Measurements from ENCODE around the gene PHLDA1. TPM values are rescaled to one million over a fixed set of nuclear protein-coding genes. Genes with fewer than 3 reads are reported as not detected.
A peak's percentile ranks its signal among the peaks of the same experiment; 100 is the strongest.

Gene PHLDA1
- total and polyA plus RNA-seq, 2 experiments from 2014 or later = 11.7 to 21.6 TPM

DNA sequence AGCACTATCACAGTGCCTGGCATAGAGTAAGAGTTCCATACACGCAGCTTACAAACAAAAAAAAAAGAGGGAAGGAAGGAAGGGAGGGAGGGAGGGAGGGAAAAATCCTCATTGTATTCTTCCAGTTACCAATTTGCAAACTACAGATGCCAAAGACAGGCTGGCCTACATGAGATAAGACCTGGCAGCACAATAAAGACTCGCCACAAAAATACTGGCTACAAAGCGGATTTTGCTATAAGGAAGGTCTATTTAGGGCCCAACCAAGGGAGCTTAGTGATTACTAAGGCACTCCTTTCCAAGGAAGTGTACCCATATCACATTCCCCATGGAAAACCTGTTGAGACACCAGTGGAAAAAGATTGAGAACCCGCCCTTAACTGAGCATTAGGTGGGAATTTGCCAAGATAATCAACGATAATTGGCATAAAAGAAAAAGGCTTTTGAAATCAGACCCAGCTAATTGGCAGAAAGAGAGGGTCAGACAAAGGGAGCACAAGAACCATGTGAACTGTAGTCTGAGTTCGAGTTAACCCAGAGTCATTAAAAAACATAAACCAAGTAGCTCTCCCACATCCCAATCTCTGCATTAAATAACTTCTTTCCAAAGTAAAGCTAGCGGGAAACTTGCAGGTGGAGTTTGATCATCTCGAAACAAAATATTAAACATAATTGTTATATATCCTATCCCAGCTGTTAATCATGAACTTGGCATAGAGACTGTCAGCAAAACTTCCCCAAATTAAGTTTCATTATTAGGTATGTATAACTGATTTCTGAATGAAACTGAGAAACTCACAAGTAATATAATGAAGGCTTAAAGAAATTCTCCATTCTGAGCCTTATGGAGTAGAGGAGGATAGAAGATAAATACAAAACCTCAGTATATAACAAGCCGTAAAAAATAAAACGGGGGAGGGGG, 50.1 kb downstream of the PHLDA1 start:
- DNase-seq (ENCODE audit: low spot score) = no peak
- no peak for ATAC-seq
- Histone ChIP-seq H3K9me2 (ENCODE audit: insufficient read depth) (no peaks in the 10 kb centered on the region), H3K4me2 (no peak overlapping the region), H4K20me1 (replicated peaks; ENCODE audit: insufficient read depth) (no peaks in the 10 kb centered on the region), H3K27ac (ENCODE audit: low read depth) (no peak overlapping the region), H3K4me3 (no peak overlapping the region), H3K36me3 (ENCODE audit: insufficient read depth) (no peaks in the 10 kb centered on the region), H3F3A (replicated peaks; ENCODE audit: low read depth) (no peaks in the 10 kb centered on the region), H3K27me3 (ENCODE audit: insufficient read depth) (no peaks in the 10 kb centered on the region), H3K4me1 (ENCODE audit: insufficient read depth) (peaks cover 24% of the 10 kb centered on the region; the same call in 1 of the 2 replicates), H2AFZ (no peak overlapping the region; the same call in 1 of the 2 replicates), H3K79me2 (replicated peaks; ENCODE audit: insufficient read depth) (no peaks in the 10 kb centered on the region)
- peaks cover 5% of the 10 kb centered on the region for H3K27me3 Mint-ChIP-seq (ENCODE audit: insufficient read depth, low read depth, poor library complexity)
- no peaks in the 10 kb centered on the region for H3K36me3 Mint-ChIP-seq (ENCODE audit: low read depth)
- no peak for TF ChIP-seq EZH2 (IDR thresholded peaks at IDR 0.05; ENCODE audit: low read depth, unreplicated experiment)
- H3K27ac Mint-ChIP-seq = no peak overlapping the region
- H3K9me3 Mint-ChIP-seq = no peaks in the 10 kb centered on the region
- no peak overlapping the region for H3K4me3 Mint-ChIP-seq
- peaks cover 28% of the 10 kb centered on the region for H3K4me1 Mint-ChIP-seq

DNA sequence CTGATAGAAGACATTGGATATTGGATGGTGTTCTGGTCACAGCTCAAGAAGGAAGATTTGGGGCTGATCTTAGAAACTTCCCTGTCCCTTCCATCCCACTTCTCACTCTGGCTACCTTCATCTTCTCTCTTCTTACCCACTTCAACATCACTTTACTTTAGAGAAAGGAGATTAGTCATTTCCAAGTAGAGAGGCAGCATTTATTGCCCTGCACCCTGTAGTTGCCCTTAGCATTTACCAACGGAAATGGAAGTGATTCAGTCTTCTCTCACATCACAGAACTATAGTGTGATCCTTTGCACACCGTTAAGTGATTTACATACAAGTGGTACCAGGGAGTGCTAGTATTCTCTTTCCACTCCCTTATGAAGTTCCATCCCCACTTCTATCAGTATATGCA, 52.4 kb downstream of the PHLDA1 start:
- Histone ChIP-seq H2AFZ (no peak overlapping the region), H3K27me3 (ENCODE audit: insufficient read depth) (no peaks in the 10 kb centered on the region), H4K20me1 (replicated peaks; ENCODE audit: insufficient read depth) (no peaks in the 10 kb centered on the region), H3K9me2 (ENCODE audit: insufficient read depth) (no peaks in the 10 kb centered on the region), H3K4me2 (no peak overlapping the region), H3K36me3 (ENCODE audit: insufficient read depth) (no peaks in the 10 kb centered on the region), H3K4me3 (no peak overlapping the region), H3K79me2 (replicated peaks; ENCODE audit: insufficient read depth) (no peaks in the 10 kb centered on the region), H3K27ac (ENCODE audit: low read depth) (no peak overlapping the region), H3K4me1 (ENCODE audit: insufficient read depth) (peaks cover 26% of the 10 kb centered on the region; the same call in 1 of the 2 replicates), H3F3A (replicated peaks; ENCODE audit: low read depth) (no peaks in the 10 kb centered on the region)
- peaks cover 5% of the 10 kb centered on the region for H3K27me3 Mint-ChIP-seq (ENCODE audit: insufficient read depth, low read depth, poor library complexity)
- ATAC-seq = no peak
- no peaks in the 10 kb centered on the region for H3K9me3 Mint-ChIP-seq
- no peak for DNase-seq (ENCODE audit: low spot score)
- TF ChIP-seq EZH2 (IDR thresholded peaks at IDR 0.05; ENCODE audit: low read depth, unreplicated experiment) (no peak), CREB1 (CRISPR knock-in tag; IDR thresholded peaks at IDR 0.05; ENCODE audit: low read depth) (no peak), ZNF331 (CRISPR knock-in tag; IDR thresholded peaks at IDR 0.05; ENCODE audit: low read depth) (no peak), JUNB (IDR thresholded peaks at IDR 0.05; ENCODE audit: unreplicated experiment) (no peak), ZNF114 (CRISPR knock-in tag; IDR thresholded peaks at IDR 0.05) (no peak), NANOG (IDR thresholded peaks at IDR 0.05; ENCODE audit: borderline replicate concordance) (no peak)
- H3K4me1 Mint-ChIP-seq = peaks cover 27% of the 10 kb centered on the region
- no peak overlapping the region for H3K4me3 Mint-ChIP-seq
- H3K27ac Mint-ChIP-seq = no peak overlapping the region
- no peaks in the 10 kb centered on the region for H3K36me3 Mint-ChIP-seq (ENCODE audit: low read depth)

DNA sequence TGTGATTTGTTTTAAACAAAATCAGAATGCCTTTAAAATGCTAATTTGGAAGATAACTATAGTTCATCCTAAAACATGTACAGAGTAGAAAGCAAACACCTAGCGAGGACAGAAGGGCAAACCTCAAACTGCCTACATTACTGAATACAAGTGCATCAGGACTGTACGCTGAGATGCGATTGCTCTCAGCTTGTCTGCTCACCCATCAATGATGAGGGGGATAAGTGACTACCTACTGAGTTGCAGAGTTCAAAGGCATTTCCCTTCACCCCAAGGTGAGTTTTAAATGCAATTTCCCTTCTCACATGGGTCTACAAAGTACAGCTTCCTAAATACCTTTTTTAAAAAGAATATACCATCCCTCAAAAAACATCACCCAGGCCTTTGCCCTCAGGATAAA, 52.9 kb downstream of the PHLDA1 start:
- ATAC-seq = no peak
- Histone ChIP-seq H3K27me3 (ENCODE audit: insufficient read depth) (no peaks in the 10 kb centered on the region), H3K79me2 (replicated peaks; ENCODE audit: insufficient read depth) (no peaks in the 10 kb centered on the region), H3K4me3 (no peak overlapping the region), H3K4me2 (peak overlapping the region; percentile 55; the same call in 1 of the 2 replicates), H4K20me1 (replicated peaks; ENCODE audit: insufficient read depth) (no peaks in the 10 kb centered on the region), H3K27ac (ENCODE audit: low read depth) (0 out of 2 replicates have a peak overlapping the region, but pooled peaks have one; percentile 26), H3K9me2 (ENCODE audit: insufficient read depth) (no peaks in the 10 kb centered on the region), H3K4me1 (ENCODE audit: insufficient read depth) (peaks cover 26% of the 10 kb centered on the region; the same call in 1 of the 2 replicates), H2AFZ (peak overlapping the region; percentile 57; the same call in 1 of the 2 replicates), H3K36me3 (ENCODE audit: insufficient read depth) (no peaks in the 10 kb centered on the region), H3F3A (replicated peaks; ENCODE audit: low read depth) (no peaks in the 10 kb centered on the region)
- no peaks in the 10 kb centered on the region for H3K9me3 Mint-ChIP-seq
- no peaks in the 10 kb centered on the region for H3K36me3 Mint-ChIP-seq (ENCODE audit: low read depth)
- H3K4me1 Mint-ChIP-seq = peaks cover 27% of the 10 kb centered on the region
- DNase-seq (ENCODE audit: low spot score) = no peak
- no peak overlapping the region for H3K4me3 Mint-ChIP-seq
- H3K27me3 Mint-ChIP-seq (ENCODE audit: insufficient read depth, low read depth, poor library complexity) = peaks cover 8% of the 10 kb centered on the region
- H3K27ac Mint-ChIP-seq = no peak overlapping the region
- TF ChIP-seq CREB1 (CRISPR knock-in tag; IDR thresholded peaks at IDR 0.05; ENCODE audit: low read depth) = no peak
- no peak for TF ChIP-seq EZH2 (IDR thresholded peaks at IDR 0.05; ENCODE audit: low read depth, unreplicated experiment)
- TF ChIP-seq, protein P1, sequence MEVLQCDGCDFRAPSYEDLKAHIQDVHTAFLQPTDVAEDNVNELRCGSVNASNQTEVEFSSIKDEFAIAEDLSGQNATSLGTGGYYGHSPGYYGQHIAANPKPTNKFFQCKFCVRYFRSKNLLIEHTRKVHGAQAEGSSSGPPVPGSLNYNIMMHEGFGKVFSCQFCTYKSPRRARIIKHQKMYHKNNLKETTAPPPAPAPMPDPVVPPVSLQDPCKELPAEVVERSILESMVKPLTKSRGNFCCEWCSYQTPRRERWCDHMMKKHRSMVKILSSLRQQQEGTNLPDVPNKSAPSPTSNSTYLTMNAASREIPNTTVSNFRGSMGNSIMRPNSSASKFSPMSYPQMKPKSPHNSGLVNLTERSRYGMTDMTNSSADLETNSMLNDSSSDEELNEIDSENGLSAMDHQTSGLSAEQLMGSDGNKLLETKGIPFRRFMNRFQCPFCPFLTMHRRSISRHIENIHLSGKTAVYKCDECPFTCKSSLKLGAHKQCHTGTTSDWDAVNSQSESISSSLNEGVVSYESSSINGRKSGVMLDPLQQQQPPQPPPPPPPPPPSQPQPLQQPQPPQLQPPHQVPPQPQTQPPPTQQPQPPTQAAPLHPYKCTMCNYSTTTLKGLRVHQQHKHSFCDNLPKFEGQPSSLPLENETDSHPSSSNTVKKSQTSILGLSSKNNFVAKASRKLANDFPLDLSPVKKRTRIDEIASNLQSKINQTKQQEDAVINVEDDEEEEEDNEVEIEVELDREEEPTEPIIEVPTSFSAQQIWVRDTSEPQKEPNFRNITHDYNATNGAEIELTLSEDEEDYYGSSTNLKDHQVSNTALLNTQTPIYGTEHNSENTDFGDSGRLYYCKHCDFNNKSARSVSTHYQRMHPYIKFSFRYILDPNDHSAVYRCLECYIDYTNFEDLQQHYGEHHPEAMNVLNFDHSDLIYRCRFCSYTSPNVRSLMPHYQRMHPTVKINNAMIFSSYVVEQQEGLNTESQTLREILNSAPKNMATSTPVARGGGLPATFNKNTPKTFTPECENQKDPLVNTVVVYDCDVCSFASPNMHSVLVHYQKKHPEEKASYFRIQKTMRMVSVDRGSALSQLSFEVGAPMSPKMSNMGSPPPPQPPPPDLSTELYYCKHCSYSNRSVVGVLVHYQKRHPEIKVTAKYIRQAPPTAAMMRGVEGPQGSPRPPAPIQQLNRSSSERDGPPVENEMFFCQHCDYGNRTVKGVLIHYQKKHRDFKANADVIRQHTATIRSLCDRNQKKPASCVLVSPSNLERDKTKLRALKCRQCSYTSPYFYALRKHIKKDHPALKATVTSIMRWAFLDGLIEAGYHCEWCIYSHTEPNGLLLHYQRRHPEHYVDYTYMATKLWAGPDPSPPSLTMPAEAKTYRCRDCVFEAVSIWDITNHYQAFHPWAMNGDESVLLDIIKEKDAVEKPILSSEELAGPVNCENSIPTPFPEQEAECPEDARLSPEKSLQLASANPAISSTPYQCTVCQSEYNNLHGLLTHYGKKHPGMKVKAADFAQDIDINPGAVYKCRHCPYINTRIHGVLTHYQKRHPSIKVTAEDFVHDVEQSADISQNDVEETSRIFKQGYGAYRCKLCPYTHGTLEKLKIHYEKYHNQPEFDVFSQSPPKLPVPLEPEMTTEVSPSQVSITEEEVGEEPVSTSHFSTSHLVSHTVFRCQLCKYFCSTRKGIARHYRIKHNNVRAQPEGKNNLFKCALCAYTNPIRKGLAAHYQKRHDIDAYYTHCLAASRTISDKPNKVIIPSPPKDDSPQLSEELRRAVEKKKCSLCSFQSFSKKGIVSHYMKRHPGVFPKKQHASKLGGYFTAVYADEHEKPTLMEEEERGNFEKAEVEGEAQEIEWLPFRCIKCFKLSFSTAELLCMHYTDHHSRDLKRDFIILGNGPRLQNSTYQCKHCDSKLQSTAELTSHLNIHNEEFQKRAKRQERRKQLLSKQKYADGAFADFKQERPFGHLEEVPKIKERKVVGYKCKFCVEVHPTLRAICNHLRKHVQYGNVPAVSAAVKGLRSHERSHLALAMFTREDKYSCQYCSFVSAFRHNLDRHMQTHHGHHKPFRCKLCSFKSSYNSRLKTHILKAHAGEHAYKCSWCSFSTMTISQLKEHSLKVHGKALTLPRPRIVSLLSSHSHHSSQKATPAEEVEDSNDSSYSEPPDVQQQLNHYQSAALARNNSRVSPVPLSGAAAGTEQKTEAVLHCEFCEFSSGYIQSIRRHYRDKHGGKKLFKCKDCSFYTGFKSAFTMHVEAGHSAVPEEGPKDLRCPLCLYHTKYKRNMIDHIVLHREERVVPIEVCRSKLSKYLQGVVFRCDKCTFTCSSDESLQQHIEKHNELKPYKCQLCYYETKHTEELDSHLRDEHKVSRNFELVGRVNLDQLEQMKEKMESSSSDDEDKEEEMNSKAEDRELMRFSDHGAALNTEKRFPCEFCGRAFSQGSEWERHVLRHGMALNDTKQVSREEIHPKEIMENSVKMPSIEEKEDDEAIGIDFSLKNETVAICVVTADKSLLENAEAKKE (CRISPR knock-in tag; IDR thresholded peaks at IDR 0.05) = no peak
- TF ChIP-seq ZNF114 (CRISPR knock-in tag; IDR thresholded peaks at IDR 0.05) = no peak
- TF ChIP-seq JUNB (IDR thresholded peaks at IDR 0.05; ENCODE audit: unreplicated experiment) = no peak
